Trophoblast cell (in vitro differentiated cells and primary cell): ENCODE results near the gene AKAP7.

ENCODE experiments used
- DNase-seq, 2 donors: peaks; one replicate each; pipeline ENCODE4 v3.0.0-alpha.2; 2016
- H2AFZ ChIP-seq: 2 replicates; pipeline ENCODE4 v1.6.1; 2013; ENCODE audit warnings: low read length, moderate library complexity, mild to moderate bottlenecking; ENCODE audit not compliant: insufficient read depth, poor library complexity
- H2AK5ac ChIP-seq: 2 replicates; pipeline ENCODE4 v1.6.1; 2013; ENCODE audit warnings: mild to moderate bottlenecking, low read length
- H2BK120ac ChIP-seq: 2 replicates; pipeline ENCODE4 v1.6.1; 2013; ENCODE audit warnings: low read length, mild to moderate bottlenecking, moderate library complexity; ENCODE audit not compliant: insufficient read depth, poor library complexity
- H2BK12ac ChIP-seq: 2 replicates; pipeline ENCODE4 v1.6.1; 2013; ENCODE audit warnings: mild to moderate bottlenecking, low read length, moderate library complexity
- H2BK5ac ChIP-seq: 2 replicates; pipeline ENCODE4 v1.6.1; 2013; ENCODE audit warnings: low read length, low read depth, moderate library complexity, mild to moderate bottlenecking; ENCODE audit not compliant: poor library complexity
- H3K14ac ChIP-seq: 2 replicates; pipeline ENCODE4 v1.6.1; 2013; ENCODE audit warnings: mild to moderate bottlenecking, low read length
- H3K18ac ChIP-seq: 2 replicates; pipeline ENCODE4 v1.6.1; 2013; ENCODE audit warnings: mild to moderate bottlenecking, low read length
- H3K23ac ChIP-seq: 2 replicates; pipeline ENCODE4 v1.6.1; 2013; ENCODE audit warnings: low read length
- H3K27ac ChIP-seq: 2 replicates; pipeline ENCODE4 v1.5.1; 2013; ENCODE audit warnings: low read depth, mild to moderate bottlenecking, inconsistent platforms, low read length, moderate library complexity
- H3K27me3 ChIP-seq: 2 replicates; pipeline ENCODE4 v1.6.1; 2013; ENCODE audit warnings: inconsistent platforms, mild to moderate bottlenecking, low read length, moderate library complexity; ENCODE audit not compliant: insufficient read depth
- H3K36me3 ChIP-seq, 2 experiments: 1 replicate in 1 of 2; 2 replicates in 1 of 2; pipeline ENCODE4 v1.6.1; 2013; ENCODE audit warnings: low read length in 2 of 2, mild to moderate bottlenecking in 2 of 2, moderate library complexity in 1 of 2; ENCODE audit not compliant: insufficient read depth in 2 of 2, control insufficient read depth in 1 of 2
- H3K4ac ChIP-seq: 2 replicates; pipeline ENCODE4 v1.6.1; 2013; ENCODE audit warnings: low read depth, mild to moderate bottlenecking, low read length, moderate library complexity
- H3K4me1 ChIP-seq, 2 experiments: 1 replicate in 1 of 2; 2 replicates in 1 of 2; pipeline ENCODE4 v1.6.1; 2013; ENCODE audit warnings: low read length in 2 of 2, mild to moderate bottlenecking in 2 of 2, moderate library complexity in 1 of 2; ENCODE audit not compliant: insufficient read depth in 2 of 2, control insufficient read depth in 1 of 2
- H3K4me2 ChIP-seq: 2 replicates; pipeline ENCODE4 v1.6.1; 2013; ENCODE audit warnings: inconsistent platforms, mild to moderate bottlenecking, low read length, moderate library complexity
- H3K4me3 ChIP-seq: 2 replicates; pipeline ENCODE4 v1.5.1; 2013; ENCODE audit warnings: mild to moderate bottlenecking, low read depth, low read length, inconsistent platforms
- H3K79me1 ChIP-seq: one replicate; pipeline ENCODE4 v1.6.1; 2013; ENCODE audit warnings: low read length
- H3K79me2 ChIP-seq: 2 replicates; pipeline ENCODE4 v1.6.1; 2013; ENCODE audit warnings: low read length, mild to moderate bottlenecking; ENCODE audit not compliant: control insufficient read depth, insufficient read depth, poor library complexity
- H3K9ac ChIP-seq: 2 replicates; pipeline ENCODE4 v1.6.1; 2013; ENCODE audit warnings: mild to moderate bottlenecking, low read length
- H3K9me3 ChIP-seq: 2 replicates; pipeline ENCODE4 v1.6.1; 2013; ENCODE audit warnings: low read depth, mild to moderate bottlenecking, control low read depth, inconsistent platforms, low read length; ENCODE audit not compliant: insufficient read depth
- H4K12ac ChIP-seq: 2 replicates; pipeline ENCODE4 v1.6.1; 2013; ENCODE audit warnings: low read depth, mild to moderate bottlenecking, low read length, moderate library complexity
- H4K8ac ChIP-seq: 2 replicates; pipeline ENCODE4 v1.6.1; 2013; ENCODE audit warnings: low read depth, mild to moderate bottlenecking, low read length, moderate library complexity
- H4K91ac ChIP-seq: one replicate; pipeline ENCODE4 v1.6.1; 2013; ENCODE audit warnings: low read depth, mild to moderate bottlenecking, low read length, moderate library complexity
- WGBS: extraction: QIAGEN DNeasy Blood & Tissue Kit; methylation state at CpG from one replicate; pipeline ENCODE4 v1.1.7; 2013; ENCODE audit warnings: missing lambda C conversion rate; ENCODE audit not compliant: insufficient read length, insufficient coverage; ENCODE audit errors: extremely low coverage; 5-methylcytosine and 5-hydroxymethylcytosine counted together

AKAP7 gene

GRCh38 chr6:131107151-131107550 lies 28.1 kb upstream of the AKAP7 start:
- Histone ChIP-seq H3K36me3 (no peaks in the 10 kb centered on the region), H4K91ac (no peak overlapping the region), H3K4me2 (no peak overlapping the region)

GRCh38 chr6:131112249-131112648 lies 23.0 kb upstream of the AKAP7 start:
- WGBS = no CpG with 5 or more reads among the region's 1 CpG

More at GRCh38 chr6:131107151-131107550, 28.1 kb upstream of the AKAP7 start:
- Histone ChIP-seq H3K23ac (no peak overlapping the region), H3K9ac (no peak overlapping the region), H3K4ac (no peak overlapping the region), H2BK120ac (no peak overlapping the region), H3K27ac (no peak overlapping the region), H2BK5ac (no peak overlapping the region), H4K8ac (no peak overlapping the region), H4K12ac (no peak overlapping the region), H3K4me1 (no peaks in the 10 kb centered on the region), H2BK12ac (no peak overlapping the region), H3K9me3 (no peaks in the 10 kb centered on the region), H3K4me3 (no peak overlapping the region), H3K27me3 (no peaks in the 10 kb centered on the region), H2AK5ac (no peak overlapping the region), H2AFZ (no peak overlapping the region), H3K79me1 (no peaks in the 10 kb centered on the region), H3K14ac (no peak overlapping the region), H3K79me2 (no peaks in the 10 kb centered on the region), H3K18ac (no peak overlapping the region)
- WGBS = no CpG with 5 or more reads among the region's 1 CpG
- peak; percentile 2 to 84 for DNase-seq

GRCh38 chr6:131115651-131116050 lies 19.6 kb upstream of the AKAP7 start:
- no peaks in the 10 kb centered on the region for H3K79me1 ChIP-seq
- no peak overlapping the region for H3K4me2 ChIP-seq
- H4K91ac ChIP-seq = no peak overlapping the region
- H3K9ac ChIP-seq = no peak overlapping the region
- H2BK12ac ChIP-seq = no peak overlapping the region
- no CpG with 5 or more reads among the region's 1 CpG for WGBS
- H3K36me3 ChIP-seq = no peaks in the 10 kb centered on the region
- no peak for DNase-seq
- no peaks in the 10 kb centered on the region for H3K9me3 ChIP-seq
- H2AFZ ChIP-seq = no peak overlapping the region
- H3K23ac ChIP-seq = no peak overlapping the region
- no peak overlapping the region for H3K4me3 ChIP-seq
- H3K27ac ChIP-seq = no peak overlapping the region
- no peak overlapping the region for H4K12ac ChIP-seq
- no peak overlapping the region for H2AK5ac ChIP-seq
- H3K14ac ChIP-seq = no peak overlapping the region
- no peaks in the 10 kb centered on the region for H3K79me2 ChIP-seq
- H3K4me1 ChIP-seq = no peaks in the 10 kb centered on the region
- H2BK5ac ChIP-seq = no peak overlapping the region
- no peaks in the 10 kb centered on the region for H3K27me3 ChIP-seq
- H2BK120ac ChIP-seq = no peak overlapping the region
- H4K8ac ChIP-seq = no peak overlapping the region
- H3K4ac ChIP-seq = no peak overlapping the region
- H3K18ac ChIP-seq = no peak overlapping the region

More at GRCh38 chr6:131112249-131112648, 23.0 kb upstream of the AKAP7 start:
- Histone ChIP-seq H2BK12ac (no peak overlapping the region), H3K4me2 (no peak overlapping the region), H3K36me3 (no peaks in the 10 kb centered on the region), H3K4me3 (no peak overlapping the region), H4K12ac (no peak overlapping the region), H3K9ac (no peak overlapping the region), H4K8ac (no peak overlapping the region), H3K27me3 (no peaks in the 10 kb centered on the region), H3K79me1 (no peaks in the 10 kb centered on the region), H2BK120ac (no peak overlapping the region), H3K4me1 (no peaks in the 10 kb centered on the region), H2AK5ac (no peak overlapping the region), H3K27ac (no peak overlapping the region), H3K23ac (no peak overlapping the region), H3K14ac (no peak overlapping the region), H3K79me2 (no peaks in the 10 kb centered on the region), H3K4ac (no peak overlapping the region), H3K18ac (no peak overlapping the region), H2AFZ (no peak overlapping the region), H3K9me3 (no peaks in the 10 kb centered on the region), H2BK5ac (no peak overlapping the region), H4K91ac (no peak overlapping the region)
- no peak for DNase-seq

- H3K23ac ChIP-seq = no peak overlapping the region
- H3K27me3 ChIP-seq = no peaks in the 10 kb centered on the region
- no peak overlapping the region for H4K12ac ChIP-seq
- H3K4ac ChIP-seq = no peak overlapping the region
- no peak overlapping the region for H4K91ac ChIP-seq
- WGBS = no CpG with 5 or more reads among the region's 2 CpGs
- H3K79me1 ChIP-seq = no peaks in the 10 kb centered on the region
- no peak overlapping the region for H3K27ac ChIP-seq
- no peak overlapping the region for H3K9ac ChIP-seq
- H3K9me3 ChIP-seq = no peaks in the 10 kb centered on the region
- H3K4me1 ChIP-seq = no peaks in the 10 kb centered on the region
- H3K18ac ChIP-seq = no peak overlapping the region
- no peak overlapping the region for H2BK5ac ChIP-seq
- H2AFZ ChIP-seq = no peak overlapping the region
- no peak overlapping the region for H4K8ac ChIP-seq
- no peak overlapping the region for H3K14ac ChIP-seq
- H2AK5ac ChIP-seq = no peak overlapping the region
- H2BK12ac ChIP-seq = no peak overlapping the region
- DNase-seq = no peak
- no peak overlapping the region for H3K4me2 ChIP-seq
- H3K4me3 ChIP-seq = no peak overlapping the region
- no peaks in the 10 kb centered on the region for H3K79me2 ChIP-seq
- no peak overlapping the region for H2BK120ac ChIP-seq
- H3K36me3 ChIP-seq = no peaks in the 10 kb centered on the region
Observed at GRCh38 chr6:131116321-131116720, 18.9 kb upstream of the AKAP7 start.
